WERI-Rb-1 (cell line): ENCODE results near the gene SCG5.

Experiments used
- DNase-seq: peaks from one replicate; pipeline ENCODE4 v3.0.0-alpha.2; 2020
- H3K27ac ChIP-seq: fragments of 250-450 bp; sonication (Bioruptor Pico); 2 replicates; pipeline ENCODE4 v1.5.1; 2020; ENCODE audit warnings: mild to moderate bottlenecking, moderate library complexity
- H3K27me3 ChIP-seq: fragments of 250-450 bp; sonication (Bioruptor Pico); 2 replicates; pipeline ENCODE4 v1.5.1; 2021; ENCODE audit warnings: mild to moderate bottlenecking, low read depth, moderate library complexity; ENCODE audit not compliant: insufficient read depth, severe bottlenecking
- H3K36me3 ChIP-seq: fragments of 250-450 bp; sonication (Bioruptor Pico); 2 replicates; pipeline ENCODE4 v1.5.1; 2020; ENCODE audit warnings: mild to moderate bottlenecking, moderate library complexity
- H3K4me3 ChIP-seq: 2 replicates; pipeline ENCODE4 v1.5.1; 2011; ENCODE audit warnings: low read depth, mild to moderate bottlenecking, control low read depth, low read length
- H3K9me3 ChIP-seq: fragments of 250-450 bp; sonication (Bioruptor Pico); 2 replicates; pipeline ENCODE4 v1.5.1; 2021; ENCODE audit warnings: mild to moderate bottlenecking, moderate library complexity; ENCODE audit not compliant: severe bottlenecking
- TF ChIP-seq, protein P1 (sequence below): IDR thresholded peaks from 2 replicates; pipeline ENCODE4 v1.5.1; 2011; ENCODE audit warnings: low read depth, mild to moderate bottlenecking, control low read depth, inconsistent platforms, low read length

SCG5 gene

DNA sequence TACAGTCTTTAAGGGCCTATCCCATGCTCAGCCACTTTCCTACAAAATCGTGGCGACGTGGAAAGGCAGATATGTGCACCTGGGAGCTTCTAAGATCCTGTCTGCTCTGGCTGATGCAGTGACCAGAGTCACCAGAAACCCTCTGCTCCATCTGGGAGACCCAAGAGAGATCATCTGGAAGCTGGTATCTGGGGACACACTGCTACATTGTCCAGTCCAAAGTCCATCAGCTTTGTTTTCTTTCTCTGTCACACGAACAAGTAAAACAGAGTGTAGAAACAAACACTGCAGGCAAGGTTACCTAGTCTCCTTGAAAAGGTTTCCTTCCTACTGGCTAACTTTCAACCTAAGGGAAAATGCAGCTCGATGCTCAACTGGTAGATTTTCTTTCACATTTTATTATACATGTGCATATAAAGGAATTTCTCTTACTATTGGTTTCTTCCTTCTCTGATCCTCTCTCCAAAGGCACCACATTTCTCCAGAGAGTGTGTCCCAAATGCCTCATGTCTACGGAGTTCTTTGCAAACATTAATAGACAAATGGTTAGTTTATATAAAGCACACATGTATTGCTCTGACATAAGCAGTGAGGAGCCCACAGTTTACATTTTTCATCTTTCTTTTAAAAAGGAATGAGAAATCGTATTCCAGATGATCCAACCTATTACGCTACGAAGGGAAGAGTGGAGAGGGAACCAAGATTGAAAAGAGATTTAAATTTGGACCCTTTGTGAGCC, 68.0 kb downstream of the SCG5 start:
- Histone ChIP-seq H3K27ac (no peak overlapping the region), H3K9me3 (no peaks in the 10 kb centered on the region), H3K4me3 (no peak overlapping the region), H3K36me3 (no peaks in the 10 kb centered on the region), H3K27me3 (no peaks in the 10 kb centered on the region)
- no peak for DNase-seq
- TF ChIP-seq, protein P1, sequence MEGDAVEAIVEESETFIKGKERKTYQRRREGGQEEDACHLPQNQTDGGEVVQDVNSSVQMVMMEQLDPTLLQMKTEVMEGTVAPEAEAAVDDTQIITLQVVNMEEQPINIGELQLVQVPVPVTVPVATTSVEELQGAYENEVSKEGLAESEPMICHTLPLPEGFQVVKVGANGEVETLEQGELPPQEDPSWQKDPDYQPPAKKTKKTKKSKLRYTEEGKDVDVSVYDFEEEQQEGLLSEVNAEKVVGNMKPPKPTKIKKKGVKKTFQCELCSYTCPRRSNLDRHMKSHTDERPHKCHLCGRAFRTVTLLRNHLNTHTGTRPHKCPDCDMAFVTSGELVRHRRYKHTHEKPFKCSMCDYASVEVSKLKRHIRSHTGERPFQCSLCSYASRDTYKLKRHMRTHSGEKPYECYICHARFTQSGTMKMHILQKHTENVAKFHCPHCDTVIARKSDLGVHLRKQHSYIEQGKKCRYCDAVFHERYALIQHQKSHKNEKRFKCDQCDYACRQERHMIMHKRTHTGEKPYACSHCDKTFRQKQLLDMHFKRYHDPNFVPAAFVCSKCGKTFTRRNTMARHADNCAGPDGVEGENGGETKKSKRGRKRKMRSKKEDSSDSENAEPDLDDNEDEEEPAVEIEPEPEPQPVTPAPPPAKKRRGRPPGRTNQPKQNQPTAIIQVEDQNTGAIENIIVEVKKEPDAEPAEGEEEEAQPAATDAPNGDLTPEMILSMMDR: no peak

DNA sequence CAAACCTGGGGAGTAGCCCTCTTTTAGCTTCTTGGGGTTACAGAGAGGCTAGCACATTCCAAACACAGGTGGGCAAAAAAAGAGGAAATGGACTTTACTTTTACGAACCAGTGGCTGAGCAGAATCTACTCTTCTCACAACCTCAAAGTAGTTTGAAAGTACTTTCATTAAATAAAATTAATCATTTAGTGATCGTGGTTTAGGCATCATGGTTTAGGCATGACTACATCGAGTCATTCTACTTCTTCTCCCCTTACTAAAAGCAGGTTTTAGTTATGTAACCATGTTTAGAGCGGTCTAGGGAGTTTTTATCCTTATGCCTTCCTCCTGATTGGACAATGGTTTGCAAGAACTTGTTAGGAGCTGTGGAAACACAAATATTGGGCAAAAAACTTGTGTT, 73.8 kb downstream of the SCG5 start:
- Histone ChIP-seq H3K4me3 (no peak overlapping the region), H3K9me3 (peaks cover 5% of the 10 kb centered on the region), H3K36me3 (no peaks in the 10 kb centered on the region), H3K27me3 (peaks cover 24% of the 10 kb centered on the region), H3K27ac (no peak overlapping the region)
- no peak for DNase-seq
- TF ChIP-seq, protein P1: no peak

DNA sequence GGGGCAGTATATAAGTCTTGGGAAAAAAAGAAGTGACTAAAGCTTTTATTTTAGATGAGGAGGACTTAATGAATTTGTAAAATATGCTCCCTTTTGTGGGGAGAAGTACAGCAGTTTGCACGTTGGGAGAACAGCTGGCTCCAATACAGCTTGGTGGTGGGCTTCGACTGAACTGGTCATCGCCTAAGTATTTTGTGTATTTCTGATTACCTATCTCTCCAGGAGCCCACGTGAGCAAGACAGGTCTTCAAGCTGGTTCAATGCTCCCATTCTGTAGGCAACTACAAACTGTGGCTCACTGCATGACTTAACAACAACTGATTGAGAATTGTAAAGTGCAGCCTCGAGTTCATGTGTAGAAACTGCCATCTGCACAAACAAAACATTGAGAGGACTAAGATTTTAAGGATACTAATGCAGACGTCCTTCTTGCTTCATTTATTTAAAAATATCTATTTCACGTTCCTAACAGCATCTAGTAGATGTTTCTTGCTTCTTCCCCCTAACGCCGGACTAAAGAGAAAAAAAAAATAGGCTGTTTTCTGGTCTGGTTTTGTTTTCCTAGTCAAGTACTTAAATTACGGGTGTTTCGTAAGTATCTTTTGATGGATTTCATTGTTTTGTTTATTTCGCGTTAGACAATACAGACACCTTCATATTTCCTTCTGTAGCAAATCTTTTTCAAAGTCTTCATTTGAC, 74.9 kb downstream of the SCG5 start:
- H3K27me3 ChIP-seq: peaks cover 24% of the 10 kb centered on the region
- DNase-seq: no peak
- no peaks in the 10 kb centered on the region for H3K36me3 ChIP-seq
- peaks cover 5% of the 10 kb centered on the region for H3K9me3 ChIP-seq
- TF ChIP-seq, protein P1: no peak
- no peak overlapping the region for H3K4me3 ChIP-seq
- no peak overlapping the region for H3K27ac ChIP-seq

DNA sequence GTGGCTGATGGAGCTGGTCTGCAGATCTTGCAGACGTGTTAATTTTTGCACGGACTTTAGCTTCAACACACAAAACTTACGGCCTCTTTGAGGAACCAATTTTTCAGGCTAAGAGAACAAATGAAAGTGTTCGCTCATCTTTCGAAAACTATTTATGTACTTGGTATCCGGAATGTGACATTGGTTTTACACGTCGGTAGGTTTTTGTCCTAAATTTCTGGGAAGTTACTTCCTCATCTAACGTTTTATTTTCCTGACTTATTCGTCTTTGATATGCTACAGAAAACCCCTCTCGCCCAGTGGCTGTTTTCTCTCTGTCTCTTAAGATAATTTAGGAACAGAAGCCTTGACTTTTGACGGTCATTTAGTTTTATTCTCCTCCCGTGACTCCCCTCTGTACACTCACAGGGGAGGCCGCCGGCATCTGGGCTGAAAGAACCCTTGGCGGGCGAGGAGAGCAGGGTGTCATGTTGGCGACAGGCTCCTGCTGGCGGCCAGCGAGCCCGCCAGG, 75.5 kb downstream of the SCG5 start:
- Histone ChIP-seq H3K27ac (no peak overlapping the region), H3K36me3 (no peaks in the 10 kb centered on the region), H3K9me3 (peaks cover 5% of the 10 kb centered on the region), H3K27me3 (peaks cover 24% of the 10 kb centered on the region), H3K4me3 (no peak overlapping the region)
- no peak for DNase-seq
- TF ChIP-seq, protein P1: no peak

DNA sequence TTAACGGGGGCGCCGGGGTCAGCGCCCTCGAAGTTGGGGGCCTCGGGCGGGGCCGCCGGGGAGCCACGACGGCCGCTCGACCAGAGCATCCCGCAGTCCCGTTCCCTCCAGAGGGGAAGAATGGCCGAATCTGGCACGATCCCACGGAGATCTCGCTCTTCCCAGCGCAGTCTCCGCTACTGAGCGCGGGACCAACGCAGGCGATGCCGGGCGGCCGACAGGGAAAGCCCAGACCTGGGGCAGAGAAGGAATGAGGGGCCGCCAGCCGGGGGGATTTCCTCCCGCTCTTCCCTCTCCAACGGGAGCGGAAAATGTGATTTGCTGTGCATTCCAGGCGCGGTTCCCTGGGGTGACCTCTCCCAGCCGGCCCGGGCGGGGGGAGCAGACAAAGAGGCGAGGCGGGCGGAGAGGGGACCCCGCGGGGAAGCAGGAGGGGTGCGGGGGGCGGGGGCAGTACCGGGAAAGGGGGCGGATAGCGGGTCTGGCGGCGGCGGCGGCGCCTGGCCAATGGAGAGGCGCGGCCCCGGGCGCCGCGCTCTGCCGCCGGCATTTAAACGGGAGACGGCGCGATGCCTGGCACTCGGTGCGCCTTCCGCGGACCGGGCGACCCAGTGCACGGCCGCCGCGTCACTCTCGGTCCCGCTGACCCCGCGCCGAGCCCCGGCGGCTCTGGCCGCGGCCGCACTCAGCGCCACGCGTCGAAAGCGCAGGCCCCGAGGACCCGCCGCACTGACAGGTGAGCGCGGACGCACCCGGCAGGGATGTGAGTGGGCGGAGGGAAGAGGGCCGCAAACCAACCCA, 76.1 kb downstream of the SCG5 start, which contains the start of gene GREM1:
Gene GREM1, plus strand, starts transcription at position 579 of the 801 bp plus-strand sequence. CDS start 12,687 bp downstream, outside the sequence.
- H3K9me3 ChIP-seq: peaks cover 5% of the 10 kb centered on the region
- peak within 1 kb of the TSS; percentile 55 for H3K4me3 ChIP-seq
- TF ChIP-seq, protein P1: no peak
- DNase-seq: peak; percentile 8
- no peaks in the 10 kb centered on the region for H3K36me3 ChIP-seq
- peaks cover 24% of the 10 kb centered on the region for H3K27me3 ChIP-seq
- no peak within 1 kb of the TSS for H3K27ac ChIP-seq
